HG03139 (cell line): ENCODE data around the gene MRGPRE.

Experiments used
- ATAC-seq: cut with Tn5 transposase; IDR thresholded peaks from one replicate; pipeline ENCODE4 v1.9.1; 2021; ENCODE audit not compliant: unreplicated experiment

MRGPRE gene

DNA sequence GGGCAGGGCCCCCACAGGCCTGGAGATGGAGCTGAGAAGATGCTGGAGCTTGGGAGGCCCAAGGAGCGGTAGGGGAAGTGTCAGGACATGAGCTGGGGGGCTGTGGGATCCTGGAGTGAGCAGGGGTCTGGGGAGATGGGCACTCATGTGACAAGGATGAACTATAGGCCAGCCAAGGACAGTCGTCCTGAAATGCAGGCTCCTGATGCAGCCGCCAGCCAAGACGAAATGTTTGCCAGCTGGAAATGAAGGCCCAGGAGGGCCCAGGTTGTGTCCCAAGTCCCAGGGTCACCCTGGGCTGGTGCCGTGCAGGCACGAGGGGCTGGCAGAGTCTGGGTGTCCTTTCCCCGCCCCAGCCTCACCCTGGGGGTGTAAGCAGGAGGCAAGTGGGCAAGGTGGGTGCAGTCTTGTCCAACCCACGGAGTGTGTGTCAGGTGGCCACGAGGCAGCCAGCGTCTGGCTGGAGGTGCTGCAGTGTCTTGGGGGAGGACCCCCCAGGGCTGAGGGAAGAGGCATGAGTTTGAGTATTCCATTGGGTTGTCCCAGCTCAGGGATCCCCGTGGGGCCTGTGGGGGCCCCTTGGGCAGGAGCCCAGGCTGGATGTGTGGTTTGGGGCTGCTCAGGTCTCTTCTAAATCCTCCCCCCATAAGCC, 35.0 kb downstream of the MRGPRE start:
- ATAC-seq, result no peak

DNA sequence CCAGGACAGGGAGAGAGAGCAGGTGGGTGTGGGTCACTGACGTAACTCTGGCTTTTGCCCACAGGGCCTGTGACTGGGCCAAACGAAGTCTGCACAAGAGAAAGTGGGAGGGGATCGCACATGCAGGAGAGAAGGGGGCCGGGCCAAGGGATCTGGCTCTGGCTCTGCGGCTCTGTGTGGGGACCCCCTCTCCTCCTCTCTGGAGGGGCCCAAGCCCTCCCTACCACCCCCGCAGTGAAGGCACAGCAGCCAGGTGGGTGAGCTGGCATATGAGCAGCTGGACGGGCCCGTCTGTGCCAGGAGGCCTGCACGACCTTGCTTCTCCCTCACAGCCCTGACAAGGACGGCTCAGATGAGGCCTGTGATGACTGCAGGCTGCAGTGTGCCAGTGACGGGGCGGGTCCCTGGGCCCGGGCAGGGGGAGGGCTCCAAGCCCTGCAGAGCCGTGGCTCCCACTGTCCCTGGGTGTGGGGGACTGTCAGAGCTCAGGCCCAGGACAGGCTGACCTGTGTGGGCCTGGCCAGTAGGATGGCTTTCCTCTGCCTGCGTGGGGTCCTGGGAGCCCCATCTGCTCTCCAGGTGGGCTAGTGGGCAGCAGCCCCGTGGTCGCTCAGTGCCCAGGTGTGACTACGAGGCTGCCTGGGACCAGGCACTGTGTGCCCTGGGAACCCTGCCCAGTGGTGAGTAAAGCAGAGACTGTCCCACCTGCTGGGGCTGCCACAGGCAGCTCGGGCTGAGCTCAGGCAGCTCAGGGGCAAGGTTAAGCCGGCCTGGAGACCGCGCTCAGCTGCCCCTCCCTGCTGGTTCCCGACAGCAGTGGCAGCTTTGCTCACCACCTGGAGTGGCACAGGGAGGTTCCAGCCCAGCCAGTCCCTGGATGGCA, 35.8 kb downstream of the MRGPRE start:
- ATAC-seq, result no peak

DNA sequence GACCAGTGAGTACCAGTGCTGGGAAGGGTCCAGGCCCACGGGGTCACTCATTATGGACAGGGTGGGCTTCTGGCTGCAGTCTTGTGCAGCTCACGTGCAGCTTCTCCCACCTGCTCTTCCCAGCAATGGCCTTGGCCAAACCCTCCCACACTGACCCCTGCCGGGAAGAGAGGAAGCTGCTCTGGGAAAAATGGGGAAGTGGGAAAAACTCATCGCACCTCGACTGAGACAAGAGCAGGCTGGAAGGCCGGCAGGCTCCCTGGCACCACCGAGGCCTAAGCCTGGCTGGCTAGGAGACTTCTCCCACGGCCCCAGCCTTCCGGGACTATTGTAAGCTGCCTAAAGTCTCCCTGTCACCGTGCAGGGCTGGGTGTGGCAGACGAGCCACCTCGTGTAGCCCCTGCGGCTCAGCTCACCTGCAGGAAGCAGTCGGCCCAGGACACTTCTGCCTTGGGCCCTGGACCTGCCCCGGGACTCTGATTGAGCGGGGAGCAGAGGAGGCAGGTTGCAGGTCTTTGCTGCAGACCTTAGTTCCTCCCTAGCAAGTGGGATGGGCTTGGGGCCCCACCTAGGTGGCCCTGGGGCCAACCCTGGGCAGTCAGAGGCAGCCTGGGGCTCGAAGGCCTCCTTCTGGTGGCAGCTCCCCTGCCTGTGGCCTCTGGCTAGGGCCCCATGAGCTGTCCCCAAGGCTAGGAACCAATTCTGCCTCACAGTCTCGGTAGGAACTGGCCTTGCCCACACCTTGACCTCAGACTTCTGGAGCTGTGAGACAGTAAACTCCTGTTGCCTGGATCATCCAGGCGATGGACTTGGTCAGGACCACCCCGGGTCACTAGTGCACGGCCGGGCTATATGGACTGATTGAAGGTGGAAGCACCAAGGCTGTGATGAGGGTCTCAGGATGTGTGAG, 36.7 kb downstream of the MRGPRE start:
- ATAC-seq, result no peak

DNA sequence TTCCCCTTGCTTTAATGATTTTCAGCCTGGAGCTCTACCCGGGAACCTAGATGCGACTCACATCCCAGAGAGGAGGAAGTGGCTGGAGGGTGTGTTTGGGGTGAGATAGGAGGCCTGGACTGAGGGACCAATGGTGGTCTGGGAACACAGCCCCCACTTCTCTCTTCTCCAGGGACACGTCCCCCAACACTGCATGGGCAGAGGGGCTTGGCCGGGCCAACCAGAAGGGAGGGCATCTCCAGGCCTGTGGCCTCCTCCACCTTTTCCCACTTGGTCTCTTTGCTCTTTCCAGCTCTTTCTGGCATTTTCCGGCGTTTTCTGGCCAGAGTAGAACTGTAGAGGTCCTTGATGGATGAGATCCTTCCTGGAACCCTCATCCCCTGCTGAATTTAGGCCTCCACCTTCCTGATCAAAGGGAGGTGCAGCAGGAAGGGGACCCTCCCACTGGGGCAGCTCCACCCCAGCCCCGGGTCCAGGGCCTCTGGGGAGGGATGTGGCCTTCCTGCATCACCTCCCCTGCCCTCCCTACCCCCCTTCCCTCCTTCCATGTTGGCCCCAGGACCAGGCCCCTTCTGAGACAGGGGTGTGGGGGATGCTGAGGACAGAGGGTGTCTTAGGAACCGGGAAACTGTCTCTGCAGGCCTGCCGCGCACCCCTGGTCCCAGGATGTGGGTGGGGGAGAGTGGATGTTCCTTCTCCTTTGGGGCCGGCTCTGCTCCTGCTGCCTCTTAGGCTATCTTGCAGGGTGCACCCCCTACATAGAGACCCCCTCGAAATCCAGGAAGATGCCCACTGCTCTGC, 38.0 kb downstream of the MRGPRE start:
- no peak for ATAC-seq

DNA sequence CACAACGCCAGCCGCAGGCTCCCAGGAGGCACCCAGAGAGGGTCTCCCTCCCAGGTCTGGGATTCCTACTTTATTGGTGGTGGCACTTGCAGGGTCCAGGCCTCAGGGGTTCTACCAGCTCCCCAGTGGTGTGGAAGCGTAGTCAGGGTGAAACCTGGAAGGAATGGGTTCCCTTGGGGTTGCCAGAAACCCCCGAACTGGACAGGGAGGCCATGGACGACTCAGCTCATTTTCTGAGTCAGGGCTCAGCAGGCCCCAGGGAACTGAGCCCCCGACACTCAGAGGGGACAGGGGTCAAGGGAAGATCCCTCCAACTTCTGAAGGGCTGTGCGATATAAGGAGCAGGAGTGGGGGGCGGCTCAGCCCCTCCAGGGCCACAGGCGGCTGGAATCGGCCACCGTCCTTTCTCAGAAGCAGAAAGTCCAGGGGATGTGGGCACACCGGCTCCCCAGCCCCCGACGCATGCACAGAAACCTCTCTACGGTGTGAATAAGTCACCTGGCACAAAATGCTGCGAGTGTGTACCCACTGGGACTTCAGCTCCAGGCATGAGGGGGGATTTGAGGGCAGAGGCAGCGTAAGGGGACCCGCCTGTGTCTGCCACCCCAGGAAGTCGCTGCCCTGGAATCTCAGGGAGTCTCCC, 38.7 kb downstream of the MRGPRE start:
- no peak for ATAC-seq

DNA sequence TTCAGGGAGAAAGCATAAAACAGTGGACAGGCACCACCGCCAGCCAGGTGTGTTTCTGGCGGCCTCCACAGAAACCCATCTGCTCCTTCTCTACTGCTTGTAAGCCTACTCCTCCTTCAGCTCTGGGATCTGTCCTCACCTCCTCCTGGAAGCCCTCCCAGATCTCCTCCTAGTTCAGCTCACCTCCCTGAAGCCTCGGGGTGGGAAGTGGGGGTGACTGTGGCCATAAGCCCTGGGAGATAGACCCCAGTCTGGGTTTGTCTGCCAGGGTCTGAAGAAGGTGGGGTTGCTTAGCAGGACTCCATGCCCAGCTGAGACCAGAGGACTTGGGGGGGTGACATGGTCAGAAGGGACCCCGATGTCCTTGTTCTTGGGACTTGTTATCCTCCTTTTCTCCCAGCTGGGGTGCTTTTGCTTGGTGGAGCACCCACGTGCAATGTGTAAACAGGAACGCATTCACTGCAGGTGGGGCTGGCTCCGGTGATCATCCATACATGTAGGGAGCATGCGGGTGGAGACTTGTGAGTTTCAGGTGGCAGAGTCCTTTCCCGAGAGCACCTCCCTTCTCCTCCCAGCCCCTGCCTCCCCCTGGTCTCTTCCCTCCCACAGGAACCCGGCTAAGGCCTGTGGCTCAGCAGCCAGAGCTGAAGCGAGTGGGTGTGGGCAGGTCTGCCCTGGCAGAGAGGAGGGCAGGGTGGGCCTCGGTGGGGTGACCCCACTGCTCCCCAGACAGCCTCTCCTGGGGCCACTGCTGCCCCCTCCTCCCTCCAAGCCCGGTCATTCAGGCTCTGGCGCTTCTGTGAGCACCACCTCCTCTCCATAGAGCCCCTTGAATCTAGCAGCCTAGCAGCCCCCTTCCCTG, 39.5 kb downstream of the MRGPRE start:
- no peak for ATAC-seq

DNA sequence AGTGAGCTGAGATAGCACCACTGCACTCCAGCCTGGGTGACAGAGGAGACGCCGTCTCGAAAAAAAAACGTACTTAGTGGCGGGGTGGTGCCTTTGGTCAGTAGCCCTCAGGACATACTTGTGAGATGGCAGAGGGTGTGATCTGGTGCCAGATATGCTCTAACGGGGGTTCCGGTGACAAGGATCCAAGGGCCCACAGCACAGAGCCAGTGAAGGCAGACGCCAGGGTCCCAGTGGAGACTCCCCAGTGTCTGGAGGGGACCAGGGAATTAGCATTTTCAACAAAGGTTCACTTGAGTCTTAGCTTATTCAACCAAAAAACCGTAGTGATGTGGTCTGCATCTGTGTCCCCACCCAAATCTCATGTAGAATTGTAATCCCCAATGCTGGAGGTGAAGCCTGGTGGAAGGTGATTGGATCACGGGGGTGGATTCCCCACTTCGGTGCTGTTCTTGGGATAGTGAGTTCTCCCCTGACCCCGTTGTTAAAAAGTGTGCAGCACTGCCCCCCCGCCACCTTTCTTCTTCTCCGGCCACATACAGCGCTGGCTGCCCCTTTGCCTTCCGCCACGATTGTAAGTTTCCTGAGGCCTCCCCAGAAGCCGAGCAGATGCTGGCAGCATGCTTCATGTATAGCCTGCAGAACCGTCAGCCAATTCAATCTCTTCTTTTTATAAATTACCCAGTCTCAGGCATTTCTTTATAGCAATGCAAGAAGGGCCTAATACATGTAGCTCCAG, 40.5 kb downstream of the MRGPRE start:
- ATAC-seq, result no peak

DNA sequence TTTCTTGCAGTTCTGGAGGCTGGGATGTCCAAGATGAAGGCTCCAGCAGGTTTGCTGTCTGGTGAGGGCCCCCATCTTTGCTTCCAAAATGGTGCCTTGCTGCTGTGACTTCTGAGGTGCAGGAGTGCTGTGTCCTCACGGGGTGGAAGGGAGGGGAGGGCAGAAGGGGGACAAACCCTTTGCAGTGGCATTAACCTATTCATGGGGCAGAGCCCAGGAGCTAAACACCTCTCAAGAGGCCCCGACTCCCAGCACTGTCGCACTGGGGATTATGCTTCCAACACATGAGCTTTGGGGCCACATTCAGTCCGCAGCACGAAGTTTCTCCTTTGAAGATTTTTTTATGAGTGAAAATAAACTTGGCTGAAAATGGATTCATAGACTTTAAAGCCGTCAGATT, 41.6 kb downstream of the MRGPRE start:
- ATAC-seq, result no peak

DNA sequence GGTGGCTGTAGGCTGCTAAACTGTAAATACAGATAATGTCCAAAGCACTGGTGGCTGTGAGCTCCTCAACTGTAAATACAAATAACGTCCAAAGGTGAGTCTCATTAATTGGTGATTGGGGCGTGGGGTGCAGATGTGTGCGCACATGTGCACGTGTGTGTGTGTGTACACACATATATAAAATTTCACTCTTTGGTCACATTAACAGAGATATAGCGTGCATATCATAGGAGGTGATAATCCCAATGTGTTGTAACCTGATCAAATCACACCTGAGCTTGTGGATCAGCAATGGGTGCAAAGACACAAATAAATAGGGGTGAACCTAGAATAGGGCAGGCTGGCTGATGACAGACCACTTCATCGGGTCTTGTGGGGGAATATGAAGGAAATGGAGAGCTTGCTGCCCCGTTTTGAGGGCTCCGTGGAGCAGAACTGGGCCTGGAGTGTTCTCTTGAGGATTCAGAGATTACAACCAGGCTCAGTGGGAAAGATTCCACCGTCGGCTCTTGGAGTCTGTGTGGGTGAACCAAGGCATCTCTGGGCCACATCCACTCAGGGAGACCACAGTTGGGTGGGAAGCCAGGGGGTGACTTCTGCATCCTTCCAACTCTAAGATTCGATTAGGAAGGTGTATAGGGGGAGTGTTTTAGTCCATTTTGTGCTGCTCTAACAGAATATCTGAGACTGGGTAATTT, 42.2 kb downstream of the MRGPRE start:
- no peak for ATAC-seq

DNA sequence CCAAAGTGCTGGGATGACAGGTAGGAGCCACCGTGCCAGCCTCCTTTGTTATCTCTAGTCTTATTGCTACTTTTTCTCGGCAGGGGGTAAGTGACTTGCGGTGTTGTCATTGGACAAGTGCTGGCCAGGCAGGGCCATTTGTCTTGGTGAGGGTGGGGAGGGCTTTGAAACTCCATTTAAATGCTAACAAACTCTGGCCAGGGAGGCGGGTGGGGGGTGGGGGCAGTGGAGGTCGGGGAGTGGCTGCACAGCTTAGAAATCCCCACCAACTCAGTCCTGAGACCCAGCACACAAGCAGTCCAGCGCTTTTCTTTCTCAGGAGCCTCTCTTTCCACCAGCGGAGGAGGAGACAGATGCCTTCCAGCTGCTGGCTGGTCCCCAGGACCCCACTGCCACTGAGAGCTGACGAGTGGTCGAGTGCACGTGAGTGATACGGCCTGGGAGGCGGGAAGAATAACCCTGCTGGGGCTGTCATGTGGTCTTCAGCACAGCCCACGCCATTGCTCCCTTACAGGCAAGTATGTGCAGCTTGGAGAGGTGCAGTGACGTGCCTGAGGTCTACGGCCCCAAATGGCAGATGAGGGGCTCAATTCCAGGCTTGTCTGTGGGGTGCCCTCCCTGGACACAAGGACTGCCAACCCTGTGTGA, 42.9 kb downstream of the MRGPRE start:
- no peak for ATAC-seq

DNA sequence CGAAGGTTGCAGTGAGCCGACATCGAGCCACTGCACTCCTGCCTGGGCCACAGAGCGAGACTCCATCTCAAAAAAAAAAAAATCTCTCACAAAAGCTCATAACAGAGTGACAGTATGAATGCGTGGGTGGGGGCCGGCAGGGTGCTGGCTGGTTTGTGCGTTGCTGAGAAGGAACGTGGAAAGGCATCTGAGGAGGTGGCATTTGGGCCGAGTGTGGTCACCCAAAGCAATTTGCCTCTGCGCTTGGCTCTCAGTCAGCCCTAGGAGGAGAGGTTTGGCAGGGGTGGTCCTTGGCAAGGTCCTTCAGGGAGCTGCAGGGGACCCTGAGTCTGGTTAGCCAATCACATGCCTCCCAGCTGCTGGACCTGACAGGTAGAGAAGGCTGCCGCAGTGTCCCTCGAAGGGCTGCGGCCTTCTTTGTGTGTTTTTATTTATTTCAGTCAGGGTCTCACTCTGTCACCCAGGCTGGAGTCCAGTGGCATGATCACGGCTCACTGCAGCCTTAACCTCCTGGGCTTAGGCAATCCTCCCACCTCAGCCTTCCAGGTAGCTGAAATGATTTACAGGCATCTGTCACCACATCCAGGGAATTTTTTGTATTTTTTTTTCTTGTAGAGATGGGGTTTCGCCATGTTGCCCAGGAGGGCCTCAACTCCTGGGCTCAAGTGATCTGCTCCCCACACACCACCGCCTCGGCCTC, 43.6 kb downstream of the MRGPRE start:
- ATAC-seq, result no peak

DNA sequence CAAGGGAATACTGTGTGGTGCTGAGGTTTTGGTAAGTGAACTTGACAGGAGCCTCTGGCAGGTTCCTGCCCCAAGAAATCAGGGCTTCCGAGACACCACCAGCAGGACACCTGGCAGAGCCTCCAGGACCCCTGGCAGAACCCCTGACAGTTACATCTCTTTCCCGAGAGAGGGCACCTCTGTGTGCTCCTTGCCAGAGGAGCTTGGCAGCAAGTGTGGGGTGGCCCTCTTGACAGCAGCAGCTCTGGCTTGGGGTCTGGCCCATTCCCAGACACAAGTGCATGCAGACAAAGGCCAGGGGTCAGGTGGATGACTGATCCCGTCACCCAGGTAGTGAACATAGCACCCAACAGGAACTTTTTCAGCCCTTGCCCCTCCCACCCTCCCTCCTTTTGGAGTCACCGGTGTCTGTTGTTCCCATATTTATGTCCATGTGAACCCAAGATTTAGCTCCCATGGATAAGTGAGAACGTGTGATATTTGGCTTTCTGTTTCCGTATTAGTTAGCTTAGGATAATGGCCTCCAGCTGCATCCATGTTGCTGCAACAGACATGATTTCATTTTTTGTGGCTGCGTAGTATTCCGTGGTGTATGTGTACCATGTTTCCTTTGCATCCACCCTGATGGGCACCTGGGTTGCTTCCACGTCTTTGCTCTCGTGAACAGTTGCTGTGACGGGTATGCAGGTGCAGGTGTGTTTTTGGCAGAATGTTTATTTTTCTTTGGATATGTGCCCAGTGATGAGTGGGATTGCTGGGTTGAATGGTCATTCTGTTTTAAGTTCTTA, 45.9 kb downstream of the MRGPRE start:
- ATAC-seq, result no peak

DNA sequence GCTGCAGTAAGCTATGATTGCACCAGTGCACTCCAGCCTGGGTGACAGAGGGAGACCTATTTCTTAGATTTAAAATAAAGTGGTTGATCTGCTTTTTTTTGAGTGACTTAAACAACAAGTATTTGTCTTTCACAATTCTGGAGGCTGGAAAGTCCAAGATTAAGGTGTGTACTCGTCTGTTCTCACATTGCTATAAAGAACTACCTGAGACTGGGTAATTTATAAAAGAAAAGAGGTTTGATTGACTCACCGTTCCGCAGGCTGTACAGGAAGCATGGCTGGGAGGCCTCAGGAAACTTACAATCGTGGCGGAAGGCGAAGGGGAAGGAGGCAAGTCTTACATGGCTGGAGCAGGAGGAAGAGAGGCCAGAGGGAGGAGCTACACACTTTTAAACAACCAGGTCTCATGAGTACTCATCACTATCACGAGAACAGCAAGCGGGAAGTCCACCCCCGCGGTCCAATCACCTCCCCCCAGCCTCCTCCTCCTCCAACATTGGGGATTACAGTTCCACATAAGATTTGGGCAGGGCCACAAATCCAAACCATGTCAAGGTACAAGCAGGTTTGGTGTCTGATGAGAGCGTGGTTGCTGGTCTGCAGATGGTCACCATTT, 47.4 kb downstream of the MRGPRE start:
- no peak for ATAC-seq

DNA sequence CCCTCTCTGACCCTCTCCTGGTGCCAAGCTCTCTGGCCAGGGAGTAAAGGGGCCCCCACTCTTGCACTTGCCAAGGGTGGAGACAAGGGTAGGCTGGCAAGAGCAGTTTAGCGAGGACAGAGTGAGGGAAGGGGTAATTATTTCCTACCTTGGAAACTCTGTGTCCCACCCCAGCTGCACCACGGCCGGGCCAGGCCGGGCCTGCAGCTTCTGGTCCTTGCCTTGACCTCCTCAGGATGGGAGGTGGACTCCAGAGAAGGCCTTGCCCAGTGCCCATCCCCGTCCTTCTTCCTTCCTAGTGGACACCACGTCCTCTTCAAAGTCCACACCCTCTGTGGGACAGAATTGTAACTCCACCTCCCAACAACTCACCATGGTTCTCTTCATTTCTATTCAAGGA, 48.7 kb downstream of the MRGPRE start:
- no peak for ATAC-seq

DNA sequence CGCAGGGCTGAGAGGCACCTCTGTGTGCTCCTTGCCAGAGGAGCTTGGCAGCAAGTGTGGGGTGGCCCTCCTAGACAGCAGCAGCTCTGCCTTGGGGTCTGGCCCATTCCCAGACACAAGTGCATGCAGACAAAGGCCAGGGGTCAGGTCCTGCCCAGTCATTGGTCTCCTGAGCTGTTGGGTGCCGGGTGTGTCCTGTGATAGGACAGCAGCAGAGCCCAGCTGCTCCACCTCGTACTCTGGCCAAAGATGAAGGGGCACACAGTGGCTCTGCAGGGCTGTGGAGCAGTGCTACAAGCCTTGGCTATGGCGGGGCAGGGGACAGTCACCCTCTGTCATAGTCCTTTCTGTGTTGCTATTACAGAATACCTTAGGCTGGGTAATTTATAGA, 49.8 kb downstream of the MRGPRE start:
- ATAC-seq, result no peak
